SU-DHL-6 (cell line): ENCODE results near the gene WASF3.

ENCODE experiments used
- H2AFZ ChIP-seq: fragments of 200-600 bp; sonication (generic); 2 replicates; pipeline ENCODE4 v1.6.1; 2014; ENCODE audit warnings: low read depth, mild to moderate bottlenecking, moderate library complexity, mixed read lengths, antibody characterized with exemption, low read length; ENCODE audit not compliant: severe bottlenecking
- H3F3A ChIP-seq: fragments of 200-600 bp; shearing (Covaris generic); 2 replicates; pipeline ENCODE4 v1.6.0; 2016; ENCODE audit warnings: antibody characterized with exemption, mild to moderate bottlenecking; ENCODE audit not compliant: insufficient read depth
- H3K27ac ChIP-seq: fragments of 200-600 bp; sonication (generic); 2 replicates; pipeline ENCODE4 v1.5.1; 2016; ENCODE audit warnings: low read depth, mild to moderate bottlenecking, low read length, moderate library complexity, mixed read lengths
- H3K27me3 ChIP-seq: fragments of 200-600 bp; sonication (generic), shearing (Covaris generic); 2 replicates; pipeline ENCODE4 v1.6.0; 2014; ENCODE audit warnings: mild to moderate bottlenecking, low read length
- H3K36me3 ChIP-seq: fragments of 200-600 bp; sonication (generic); 2 replicates; pipeline ENCODE4 v1.6.1; 2014; ENCODE audit warnings: mild to moderate bottlenecking, low read length, mixed read lengths
- H3K4me2 ChIP-seq: fragments of 300-600, 200-600 bp; shearing (Covaris generic), sonication (generic); 2 replicates; pipeline ENCODE4 v1.6.0; 2014; ENCODE audit warnings: low read length, low read depth, mild to moderate bottlenecking; ENCODE audit not compliant: poor library complexity, severe bottlenecking
- H3K4me3 ChIP-seq: fragments of 200-600 bp; sonication (generic); 2 replicates; pipeline ENCODE4 v1.5.1; 2014; ENCODE audit warnings: antibody characterized with exemption, low read length, mild to moderate bottlenecking, mixed read lengths; ENCODE audit not compliant: insufficient read depth, poor library complexity, severe bottlenecking
- H3K79me2 ChIP-seq: fragments of 200-600 bp; sonication (generic); 2 replicates; pipeline ENCODE4 v1.6.1; 2014; ENCODE audit warnings: mild to moderate bottlenecking, low read length, moderate library complexity; ENCODE audit not compliant: insufficient read depth
- H3K9ac ChIP-seq: fragments of 200-600 bp; sonication (generic); 2 replicates; pipeline ENCODE4 v1.7.0; 2014; ENCODE audit warnings: mild to moderate bottlenecking, low read length
- H3K9me2 ChIP-seq: fragments of 200-600 bp; sonication (generic); replicated peaks from 2 replicates; pipeline ENCODE4 v1.6.1; 2014; ENCODE audit warnings: low read length; ENCODE audit not compliant: insufficient read depth
- H3K9me3 ChIP-seq: fragments of 200-600 bp; sonication (generic); 2 replicates; pipeline ENCODE4 v1.6.1; 2014; ENCODE audit warnings: low read length, mixed read lengths; ENCODE audit not compliant: insufficient read depth
- H4K20me1 ChIP-seq: fragments of 200-600 bp; sonication (generic); 2 replicates; pipeline ENCODE4 v1.6.1; 2014; ENCODE audit warnings: low read depth, mild to moderate bottlenecking, antibody characterized with exemption, low read length, moderate library complexity, mixed read lengths
- CTCF ChIP-seq: fragments of 200-600 bp; sonication (generic); IDR thresholded peaks from one replicate; pipeline ENCODE4 v1.5.1; 2017; ENCODE audit warnings: antibody characterized with exemption, mild to moderate bottlenecking, low read length, moderate library complexity; ENCODE audit not compliant: insufficient read depth, poor library complexity, severe bottlenecking
- EZH2phosphoT487 ChIP-seq: fragments of 200-600 bp; sonication (generic), shearing (Covaris generic); conservative IDR thresholded peaks from 2 replicates; pipeline ENCODE4 v1.6.1; 2018; ENCODE audit warnings: mild to moderate bottlenecking, antibody characterized with exemption, low read length, moderate library complexity, mixed read lengths

WASF3 gene

GRCh38 chr13:26653842-26654241, 96.4 kb downstream of the WASF3 start:
- H3K79me2 ChIP-seq = no peaks in the 10 kb centered on the region
- H3K9ac ChIP-seq = no peak overlapping the region
- H3K27ac ChIP-seq = no peak overlapping the region
- no peak overlapping the region for H3K4me3 ChIP-seq
- H3K27me3 ChIP-seq = no peaks in the 10 kb centered on the region
- H4K20me1 ChIP-seq = no peaks in the 10 kb centered on the region
- H3K9me3 ChIP-seq = no peaks in the 10 kb centered on the region
- H3F3A ChIP-seq = no peaks in the 10 kb centered on the region
- H2AFZ ChIP-seq = no peak overlapping the region
- TF ChIP-seq EZH2phosphoT487 = no peak
- TF ChIP-seq CTCF = no peak
- no peak overlapping the region for H3K4me2 ChIP-seq
- no peaks in the 10 kb centered on the region for H3K36me3 ChIP-seq
- H3K9me2 ChIP-seq = no peaks in the 10 kb centered on the region

DNA sequence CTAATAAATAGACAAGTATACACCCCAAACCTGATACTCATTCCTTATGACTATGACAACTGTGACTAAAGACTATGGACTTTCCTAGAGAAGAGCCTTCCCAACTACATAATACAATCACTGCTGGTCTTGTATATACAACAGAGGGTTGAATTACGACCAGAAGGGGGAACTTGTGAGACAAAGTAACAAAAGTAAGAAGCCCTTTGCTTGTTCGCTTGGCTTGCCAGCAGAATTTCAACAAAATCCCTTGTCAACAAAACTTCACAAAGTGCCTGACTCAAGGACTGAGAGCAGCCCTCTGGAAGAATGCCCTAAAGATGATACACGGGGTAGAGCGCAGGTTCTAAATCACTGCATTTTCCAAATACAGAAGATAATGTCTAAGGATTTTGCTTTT, 99.4 kb downstream of the WASF3 start:
- no peaks in the 10 kb centered on the region for H3K9me2 ChIP-seq
- no peaks in the 10 kb centered on the region for H3K36me3 ChIP-seq

DNA sequence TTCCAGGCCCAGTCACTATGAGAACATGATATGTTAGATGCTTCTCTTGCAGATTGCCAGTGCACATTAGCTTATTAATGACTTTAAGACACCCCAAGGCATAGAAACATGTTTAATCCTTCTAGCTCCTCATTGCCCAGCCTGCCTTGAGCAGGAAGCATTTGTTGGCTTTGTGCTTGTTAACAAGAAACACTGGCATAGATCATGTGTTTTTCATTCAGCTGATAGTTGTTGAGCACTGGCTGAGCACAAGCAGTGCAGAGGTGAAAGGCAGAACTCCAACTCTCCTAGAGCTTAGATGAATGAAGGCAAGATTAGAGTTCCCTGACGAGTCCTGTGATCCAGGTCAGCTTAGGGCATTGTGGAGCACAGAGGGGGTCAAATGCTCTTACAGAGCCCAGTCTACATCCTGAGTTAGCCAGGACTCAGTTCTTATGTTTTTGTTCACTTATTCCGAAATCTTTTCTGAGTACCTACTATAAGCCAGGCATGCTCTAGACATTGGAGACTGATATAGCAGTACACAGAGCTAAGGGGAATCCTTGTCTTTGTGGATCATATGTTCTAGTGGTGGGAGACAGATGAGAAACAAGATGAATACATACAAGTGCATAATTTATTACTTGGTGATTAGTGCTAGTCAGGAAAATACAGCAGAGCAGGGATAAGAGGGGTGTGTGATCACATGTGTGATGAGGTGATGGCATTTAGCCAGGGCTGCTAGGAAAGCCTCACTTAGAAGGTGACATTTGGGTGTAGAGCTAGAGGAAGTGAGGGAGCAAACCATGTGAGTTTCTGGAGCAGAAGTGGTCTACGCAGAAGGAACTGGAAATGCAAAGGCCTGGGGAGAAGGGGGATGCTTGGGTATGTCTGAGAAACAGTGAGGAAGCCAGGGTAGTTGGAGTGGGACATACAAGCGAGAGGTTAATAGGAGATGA, 101.2 kb downstream of the WASF3 start:
- no peak overlapping the region for H2AFZ ChIP-seq
- no peaks in the 10 kb centered on the region for H4K20me1 ChIP-seq
- no peaks in the 10 kb centered on the region for H3K27me3 ChIP-seq
- H3K4me2 ChIP-seq = no peak overlapping the region
- TF ChIP-seq EZH2phosphoT487 (no peak), CTCF (no peak)
- no peak overlapping the region for H3K9ac ChIP-seq
- H3K9me3 ChIP-seq = no peaks in the 10 kb centered on the region
- no peak overlapping the region for H3K4me3 ChIP-seq
- H3K79me2 ChIP-seq = no peaks in the 10 kb centered on the region
- H3K27ac ChIP-seq = no peak overlapping the region
- no peaks in the 10 kb centered on the region for H3K9me2 ChIP-seq
- H3F3A ChIP-seq = no peaks in the 10 kb centered on the region
- no peaks in the 10 kb centered on the region for H3K36me3 ChIP-seq

More for the DNA sequence above, 99.4 kb downstream of the WASF3 start:
- H3K27me3 ChIP-seq = no peaks in the 10 kb centered on the region
- no peaks in the 10 kb centered on the region for H3K79me2 ChIP-seq
- H3K4me2 ChIP-seq = no peak overlapping the region
- H3K9me3 ChIP-seq = no peaks in the 10 kb centered on the region
- H3F3A ChIP-seq = no peaks in the 10 kb centered on the region
- H4K20me1 ChIP-seq = no peaks in the 10 kb centered on the region
- no peak overlapping the region for H3K9ac ChIP-seq
- no peak overlapping the region for H3K4me3 ChIP-seq
- TF ChIP-seq EZH2phosphoT487 = no peak
- no peak for TF ChIP-seq CTCF
- no peak overlapping the region for H3K27ac ChIP-seq
- H2AFZ ChIP-seq = no peak overlapping the region
